Astrocyte of the cerebellum (primary cell): Measurements from ENCODE around the gene SNX8.

Source experiments
- DNase-seq: peaks from one replicate; pipeline ENCODE4 v3.0.0-alpha.2; 2011; ENCODE audit warnings: low read depth
- H3K4me3 ChIP-seq: 2 replicates; pipeline ENCODE4 v1.5.1; 2011; ENCODE audit warnings: mild to moderate bottlenecking, low read depth, low read length, moderate library complexity
- CTCF ChIP-seq: IDR thresholded peaks from 2 replicates; pipeline ENCODE4 v1.5.1; 2012; ENCODE audit warnings: low read length, low read depth, moderate library complexity, mild to moderate bottlenecking; ENCODE audit errors: missing control alignments
- in situ Hi-C: cut with HindIII; loops from 2 replicates; pipeline ENCODE4 v1.10.0; 2017; ENCODE audit warnings: low sequenced_read_pairs

The SNX8 gene

GRCh38 chr7:2227699-2228098 lies 86.5 kb downstream of the SNX8 start:
- no peak overlapping the region for H3K4me3 ChIP-seq
- in situ Hi-C loops, result no loop called here
- no peak for DNase-seq
- TF ChIP-seq CTCF, result no peak

- in situ Hi-C loops, result no loop called here
- H3K4me3 ChIP-seq, result no peak overlapping the region
- DNase-seq, result no peak
- no peak for TF ChIP-seq CTCF
Measured at GRCh38 chr7:2225830-2226229, 88.4 kb downstream of the SNX8 start.

- no peak for DNase-seq
- no peak overlapping the region for H3K4me3 ChIP-seq
- in situ Hi-C loops, result no loop called here
- TF ChIP-seq CTCF, result no peak
Measured at GRCh38 chr7:2225336-2225735, 88.9 kb downstream of the SNX8 start.

GRCh38 chr7:2224934-2225333 lies 89.3 kb downstream of the SNX8 start:
- TF ChIP-seq CTCF, result no peak
- in situ Hi-C loops, result no loop called here

GRCh38 chr7:2224491-2224928 lies 89.7 kb downstream of the SNX8 start:
- in situ Hi-C loops, result no loop called here
- no peak for TF ChIP-seq CTCF
- DNase-seq, result no peak
- no peak overlapping the region for H3K4me3 ChIP-seq

More at GRCh38 chr7:2224934-2225333, 89.3 kb downstream of the SNX8 start:
- no peak overlapping the region for H3K4me3 ChIP-seq
- DNase-seq, result no peak

- in situ Hi-C loops, result no loop called here
- DNase-seq, result no peak
- H3K4me3 ChIP-seq, result no peak overlapping the region
- no peak for TF ChIP-seq CTCF
Measured at GRCh38 chr7:2223321-2223720, 90.9 kb downstream of the SNX8 start.

- DNase-seq, result no peak
Measured at GRCh38 chr7:2222516-2222915, 91.7 kb downstream of the SNX8 start.

More at GRCh38 chr7:2222516-2222915, 91.7 kb downstream of the SNX8 start:
- TF ChIP-seq CTCF, result no peak
- no peak overlapping the region for H3K4me3 ChIP-seq
- in situ Hi-C loops, result no loop called here
